OCI-LY7 (cell line): Measurements from ENCODE around the gene BTBD18. TPM values are rescaled to one million over a fixed set of nuclear protein-coding genes. Genes with fewer than 3 reads are reported as not detected.

ENCODE experiments used
- BruUV-seq: library from RNA; stranded (reverse); fragments of 400-500 nt; replicated peaks from 2 replicates; lab custom pipeline; 2021; lab: Mats Ljungman, UMichigan
- CTCF ChIA-PET: fragments of 300-600 bp; sonication (Branson Sonifier 250); formaldehyde crosslinking; loops from one replicate; lab custom pipeline; 2022; ENCODE audit warnings: antibody characterized with exemption; ENCODE audit not compliant: unreplicated experiment; lab: Charles Lee
- POLR2A ChIA-PET: fragments of 300-600 bp; sonication (Branson Sonifier 250); formaldehyde crosslinking; loops from one replicate; lab custom pipeline; 2022; ENCODE audit warnings: antibody characterized with exemption; lab: Charles Lee
- DNase-seq: peaks from one replicate; pipeline ENCODE4 v3.0.0-alpha.2; 2015; ENCODE audit warnings: low spot score
- H2AFZ ChIP-seq: fragments of 200-600 bp; sonication (generic), shearing (Covaris generic); 2 replicates; pipeline ENCODE4 v1.6.1; 2014; ENCODE audit warnings: mild to moderate bottlenecking, antibody characterized with exemption, low read length, moderate library complexity
- H3K27ac ChIP-seq: fragments of 200-600 bp; sonication (generic); 2 replicates; pipeline ENCODE4 v1.5.1; 2014; ENCODE audit warnings: mixed run types, low read depth, mild to moderate bottlenecking, moderate library complexity, low read length, inconsistent platforms; ENCODE audit not compliant: poor library complexity, severe bottlenecking
- H3K36me3 ChIP-seq: fragments of 200-600 bp; sonication (generic); 2 replicates; pipeline ENCODE4 v1.6.1; 2014; ENCODE audit warnings: mild to moderate bottlenecking, antibody characterized with exemption, low read length, moderate library complexity, mixed read lengths; ENCODE audit not compliant: insufficient read depth
- H3K4me1 ChIP-seq: fragments of 200-600 bp; sonication (generic); 2 replicates; pipeline ENCODE4 v1.5.1; 2014; ENCODE audit warnings: mild to moderate bottlenecking, low read length; ENCODE audit not compliant: insufficient read depth, poor library complexity, severe bottlenecking
- H3K4me2 ChIP-seq: fragments of 200-600 bp; sonication (generic); 2 replicates; pipeline ENCODE4 v1.6.1; 2014; ENCODE audit warnings: mild to moderate bottlenecking, low read length
- H3K4me3 ChIP-seq: fragments of 200-600 bp; sonication (generic); 2 replicates; pipeline ENCODE4 v1.5.1; 2014; ENCODE audit warnings: mild to moderate bottlenecking, low read depth, low read length; ENCODE audit not compliant: poor library complexity, severe bottlenecking
- H3K79me2 ChIP-seq: fragments of 200-600 bp; sonication (generic); 2 replicates; pipeline ENCODE4 v1.6.1; 2016; ENCODE audit warnings: low read depth, mild to moderate bottlenecking, low read length, moderate library complexity, mixed read lengths; ENCODE audit not compliant: insufficient read depth
- H3K9me2 ChIP-seq: fragments of 200-600 bp; sonication (generic); 2 replicates; pipeline ENCODE4 v1.6.1; 2016; ENCODE audit warnings: mild to moderate bottlenecking, low read length, mixed read lengths; ENCODE audit not compliant: insufficient read depth
- H3K9me3 ChIP-seq: fragments of 200-600 bp; sonication (generic); 2 replicates; pipeline ENCODE4 v1.6.1; 2014; ENCODE audit warnings: mild to moderate bottlenecking, mixed run types, low read length, mixed read lengths
- H4K20me1 ChIP-seq: fragments of 200-600 bp; sonication (generic); 2 replicates; pipeline ENCODE4 v1.6.1; 2014; ENCODE audit warnings: mild to moderate bottlenecking, antibody characterized with exemption, low read length, moderate library complexity, mixed read lengths; ENCODE audit not compliant: insufficient read depth
- CTCF ChIP-seq: fragments of 200-600 bp; sonication (generic); conservative IDR thresholded peaks from 2 replicates; pipeline ENCODE4 v1.5.1; 2014; ENCODE audit warnings: mild to moderate bottlenecking, antibody characterized with exemption, low read length, moderate library complexity, mixed read lengths
- EZH2phosphoT487 ChIP-seq: fragments of 200-600 bp; sonication (generic); IDR thresholded peaks from 2 replicates; pipeline ENCODE4 v1.6.1; 2018; ENCODE audit warnings: low read depth, borderline replicate concordance, mild to moderate bottlenecking, mixed run types, antibody characterized with exemption, low read length, moderate library complexity, mixed read lengths
- intact Hi-C: fragments of 100-400 bp; cut with micrococcal nuclease; formaldehyde crosslinking; loops from one replicate; pipeline ENCODE4 v1.10.0; 2022; ENCODE audit not compliant: unreplicated experiment
- total RNA-seq, 2 experiments: library from RNA; depleted of rRNA in 1 of 2; stranded (reverse); fragments of >200 nt in 1 of 2; shearing (Covaris generic) in 1 of 2; gene quantifications; 2 replicates each; pipeline ENCODE4 v1.2.3, GENCODE V29; 2014 to 2022

BTBD18 gene
- total RNA-seq, 2 experiments from 2014 or later = not detected

DNA sequence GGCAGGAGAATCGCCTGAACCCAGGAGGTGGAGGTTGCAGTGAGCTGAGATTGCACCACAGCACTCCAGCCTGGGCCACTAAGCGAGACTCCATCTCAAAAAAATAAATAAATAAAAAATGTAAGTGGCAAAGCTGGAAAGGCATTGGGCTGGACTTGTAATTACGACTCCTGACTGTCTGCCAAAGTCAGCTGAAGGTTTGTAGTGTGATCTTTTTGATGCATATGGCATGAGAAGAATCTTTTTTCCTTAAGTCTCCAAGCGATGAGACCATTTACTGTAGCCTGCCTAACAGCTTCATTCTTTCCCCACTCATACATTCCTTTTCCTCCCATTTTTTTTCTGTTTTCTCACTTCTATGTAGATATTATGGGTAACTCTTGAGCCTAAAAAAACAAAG lies 34.8 kb upstream of the BTBD18 start:
- no peaks in the 10 kb centered on the region for H3K9me2 ChIP-seq
- H2AFZ ChIP-seq = no peak overlapping the region
- no peak overlapping the region for H3K4me3 ChIP-seq
- no peaks in the 10 kb centered on the region for H3K79me2 ChIP-seq
- BruUV-seq = no TSS peak
- ChIA-PET POLR2A (no interaction called here), CTCF (no interaction called here)
- no peaks in the 10 kb centered on the region for H3K4me1 ChIP-seq
- H3K36me3 ChIP-seq = no peaks in the 10 kb centered on the region
- TF ChIP-seq CTCF (no peak), EZH2phosphoT487 (no peak)
- intact Hi-C loops = no loop called here
- no peak overlapping the region for H3K4me2 ChIP-seq
- DNase-seq = no peak
- H4K20me1 ChIP-seq = no peaks in the 10 kb centered on the region
- no peak overlapping the region for H3K27ac ChIP-seq
- no peaks in the 10 kb centered on the region for H3K9me3 ChIP-seq

- Histone ChIP-seq H4K20me1 (no peaks in the 10 kb centered on the region), H3K4me3 (no peak overlapping the region), H2AFZ (no peak overlapping the region), H3K9me2 (no peaks in the 10 kb centered on the region), H3K36me3 (no peaks in the 10 kb centered on the region), H3K79me2 (no peaks in the 10 kb centered on the region), H3K4me1 (no peaks in the 10 kb centered on the region), H3K9me3 (no peaks in the 10 kb centered on the region), H3K27ac (no peak overlapping the region), H3K4me2 (no peak overlapping the region)
- no peak for DNase-seq
- POLR2A ChIA-PET = interaction anchor here (1.1 to 1.6 kb wide), 3 partner anchors 15 to 292 kb away, joined by 3 to 8 read pairs (median 3); no protein-coding TSS in a partner anchor
- no TSS peak for BruUV-seq
- TF ChIP-seq CTCF (no peak), EZH2phosphoT487 (no peak)
- intact Hi-C loops = no loop called here
- CTCF ChIA-PET = interaction anchor here (0.8 kb wide), 1 partner anchor 16 kb away, joined by 4 read pairs; no protein-coding TSS in a partner anchor
Measured at GRCh38 chr11:57785072-57785471, 33.5 kb upstream of the BTBD18 start.

GRCh38 chr11:57781529-57781943 lies 29.9 kb upstream of the BTBD18 start:
- Histone ChIP-seq H3K9me2 (no peaks in the 10 kb centered on the region), H3K79me2 (no peaks in the 10 kb centered on the region), H3K36me3 (no peaks in the 10 kb centered on the region), H3K4me1 (no peaks in the 10 kb centered on the region), H4K20me1 (no peaks in the 10 kb centered on the region), H3K9me3 (no peaks in the 10 kb centered on the region), H3K4me2 (no peak overlapping the region), H2AFZ (no peak overlapping the region), H3K4me3 (no peak overlapping the region), H3K27ac (no peak overlapping the region)
- BruUV-seq = no TSS peak
- CTCF ChIA-PET = no interaction called here
- TF ChIP-seq CTCF = no peak
- no peak for TF ChIP-seq EZH2phosphoT487
- DNase-seq = no peak
- POLR2A ChIA-PET = interaction anchor here (2.1 kb wide), 1 partner anchor 18 kb away, joined by 11 read pairs; no protein-coding TSS in a partner anchor
- intact Hi-C loops = no loop called here
